SK-N-SH treated with all-trans-retinoic acid at 6 μM for 48 hours (cell line): ENCODE data around the gene DIP2C.

Source experiments
- ATAC-seq: fragments of 200-7000 bp; cut with Tn5 transposase; 3 replicates; pipeline ENCODE4 v1.9.1; 2020; ENCODE audit warnings: mild to moderate bottlenecking, moderate library complexity
- ARNTL ChIP-seq: fragments of 450-650 bp; formaldehyde crosslinking; IDR thresholded peaks from 2 replicates; pipeline ENCODE4 v1.5.0; 2020; ENCODE audit warnings: low read depth, mild to moderate bottlenecking, moderate library complexity, borderline replicate concordance
- BACH2 ChIP-seq: fragments of 250-450 bp; sonication (Bioruptor Pico); IDR thresholded peaks from 2 replicates; pipeline ENCODE4 v1.9.0; 2021; ENCODE audit warnings: mild to moderate bottlenecking, borderline replicate concordance
- CSDC2 ChIP-seq: fragments of 250-450 bp; sonication (Bioruptor Pico); IDR thresholded peaks from 2 replicates; pipeline ENCODE4 v1.5.0; 2020; ENCODE audit warnings: mild to moderate bottlenecking, moderate library complexity
- ESRRG ChIP-seq: fragments of 250-450 bp; sonication (Bioruptor Pico); IDR thresholded peaks from 2 replicates; pipeline ENCODE4 v1.6.1; 2021; ENCODE audit warnings: mild to moderate bottlenecking
- GLIS3 ChIP-seq: fragments of 250-450 bp; sonication (Bioruptor Pico); IDR thresholded peaks from 2 replicates; pipeline ENCODE4 v1.5.0; 2020; ENCODE audit warnings: mild to moderate bottlenecking, moderate library complexity
- ISL1 ChIP-seq: fragments of 250-450 bp; sonication (Bioruptor Pico); IDR thresholded peaks from 2 replicates; pipeline ENCODE4 v2.1.2; 2022; ENCODE audit warnings: mild to moderate bottlenecking, moderate library complexity
- PPARA ChIP-seq: fragments of 250-450 bp; sonication (Bioruptor Pico); IDR thresholded peaks from 2 replicates; pipeline ENCODE4 v1.5.0; 2020; ENCODE audit warnings: mild to moderate bottlenecking, borderline replicate concordance
- RARB ChIP-seq: fragments of 250-450 bp; sonication (Bioruptor Pico); IDR thresholded peaks from 2 replicates; pipeline ENCODE4 v1.8.0; 2021; ENCODE audit warnings: mild to moderate bottlenecking, moderate library complexity
- SNAI2 ChIP-seq: fragments of 250-450 bp; sonication (Bioruptor Pico); IDR thresholded peaks from 2 replicates; pipeline ENCODE4 v1.5.0; 2020; ENCODE audit warnings: mild to moderate bottlenecking, moderate library complexity
- TCF4 ChIP-seq: fragments of 250-450 bp; sonication (Bioruptor Pico); IDR thresholded peaks from 2 replicates; pipeline ENCODE4 v1.8.0; 2021; ENCODE audit warnings: mild to moderate bottlenecking, moderate library complexity, borderline replicate concordance
- TOX ChIP-seq: fragments of 250-450 bp; sonication (Bioruptor Pico); IDR thresholded peaks from 2 replicates; pipeline ENCODE4 v1.8.0; 2021; ENCODE audit warnings: mild to moderate bottlenecking, moderate library complexity, borderline replicate concordance
- ZC3H10 ChIP-seq: fragments of 250-450 bp; sonication (Bioruptor Pico); IDR thresholded peaks from 2 replicates; pipeline ENCODE4 v1.5.1; 2021; ENCODE audit warnings: mild to moderate bottlenecking, moderate library complexity
- ZFP3 ChIP-seq: fragments of 250-450 bp; sonication (Bioruptor Pico); IDR thresholded peaks from 2 replicates; pipeline ENCODE4 v1.5.0; 2020; ENCODE audit warnings: mild to moderate bottlenecking, moderate library complexity
- ZFP30 ChIP-seq: fragments of 450-650 bp; formaldehyde crosslinking; IDR thresholded peaks from 2 replicates; pipeline ENCODE4 v1.5.0; 2022; ENCODE audit warnings: mild to moderate bottlenecking, moderate library complexity
- ZNF565 ChIP-seq: fragments of 450-650 bp; formaldehyde crosslinking; conservative IDR thresholded peaks from 2 replicates; pipeline ENCODE4 v1.5.0; 2020; ENCODE audit warnings: low read depth, mild to moderate bottlenecking, moderate library complexity
- ZNF70 ChIP-seq: fragments of 450-650 bp; formaldehyde crosslinking; IDR thresholded peaks from 2 replicates; pipeline ENCODE4 v1.5.0; 2020; ENCODE audit warnings: mild to moderate bottlenecking, moderate library complexity
- ZNF8 ChIP-seq: fragments of 450-650 bp; formaldehyde crosslinking; IDR thresholded peaks from 2 replicates; pipeline ENCODE4 v1.5.0; 2020; ENCODE audit warnings: mild to moderate bottlenecking, moderate library complexity
- TF ChIP-seq, protein P1 (sequence below): fragments of 250-450 bp; sonication (Bioruptor Pico); IDR thresholded peaks from 2 replicates; pipeline ENCODE4 v1.8.0; 2021; ENCODE audit warnings: low read depth, mild to moderate bottlenecking, moderate library complexity, borderline replicate concordance
- TF ChIP-seq, protein P2 (sequence below): fragments of 250-450 bp; sonication (Bioruptor Pico); IDR thresholded peaks from 2 replicates; pipeline ENCODE4 v1.5.1; 2021; ENCODE audit warnings: mild to moderate bottlenecking, moderate library complexity
- TF ChIP-seq, protein P3 (sequence below): fragments of 250-450 bp; sonication (Bioruptor Pico); IDR thresholded peaks from 2 replicates; pipeline ENCODE4 v1.5.0; 2020; ENCODE audit warnings: mild to moderate bottlenecking, moderate library complexity
- TF ChIP-seq, protein P4 (sequence below): fragments of 250-450 bp; sonication (Bioruptor Pico); IDR thresholded peaks from 2 replicates; pipeline ENCODE4 v1.8.0; 2020; ENCODE audit warnings: mild to moderate bottlenecking, moderate library complexity, borderline replicate concordance
- TF ChIP-seq, protein P5 (sequence below): fragments of 250-450 bp; sonication (Bioruptor Pico); IDR thresholded peaks from 2 replicates; pipeline ENCODE4 v1.5.1; 2020; ENCODE audit warnings: low read depth, mild to moderate bottlenecking, moderate library complexity

DIP2C gene

DNA sequence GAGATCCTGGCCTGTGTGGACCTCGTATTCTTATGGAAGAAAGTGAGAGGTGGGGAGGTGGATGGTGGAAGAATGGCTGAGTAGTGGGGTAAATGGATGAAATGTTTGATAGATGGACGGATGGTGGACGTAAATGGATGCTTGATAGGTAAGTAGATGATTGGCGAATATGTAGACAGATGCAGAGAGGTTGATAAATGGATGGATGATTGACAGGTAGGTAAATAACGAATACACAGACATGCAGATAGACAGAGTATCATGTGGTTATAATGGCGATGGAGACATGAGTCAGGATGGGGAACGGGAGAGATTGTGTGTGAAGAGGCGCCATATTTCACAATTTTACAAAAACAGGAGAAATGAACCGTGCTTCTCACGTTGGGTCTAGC lies 219.5 kb downstream of the DIP2C start:
- ATAC-seq: no peak
- TF ChIP-seq SNAI2 (CRISPR knock-in tag): no peak
- TF ChIP-seq ZNF8 (CRISPR knock-in tag): no peak
- TF ChIP-seq, protein P1, sequence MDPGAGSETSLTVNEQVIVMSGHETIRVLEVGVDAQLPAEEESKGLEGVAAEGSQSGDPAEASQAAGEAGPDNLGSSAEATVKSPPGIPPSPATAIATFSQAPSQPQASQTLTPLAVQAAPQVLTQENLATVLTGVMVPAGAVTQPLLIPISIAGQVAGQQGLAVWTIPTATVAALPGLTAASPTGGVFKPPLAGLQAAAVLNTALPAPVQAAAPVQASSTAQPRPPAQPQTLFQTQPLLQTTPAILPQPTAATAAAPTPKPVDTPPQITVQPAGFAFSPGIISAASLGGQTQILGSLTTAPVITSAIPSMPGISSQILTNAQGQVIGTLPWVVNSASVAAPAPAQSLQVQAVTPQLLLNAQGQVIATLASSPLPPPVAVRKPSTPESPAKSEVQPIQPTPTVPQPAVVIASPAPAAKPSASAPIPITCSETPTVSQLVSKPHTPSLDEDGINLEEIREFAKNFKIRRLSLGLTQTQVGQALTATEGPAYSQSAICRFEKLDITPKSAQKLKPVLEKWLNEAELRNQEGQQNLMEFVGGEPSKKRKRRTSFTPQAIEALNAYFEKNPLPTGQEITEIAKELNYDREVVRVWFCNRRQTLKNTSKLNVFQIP (CRISPR knock-in tag): no peak
- no peak for TF ChIP-seq RARB
- no peak for TF ChIP-seq CSDC2 (CRISPR knock-in tag)
- TF ChIP-seq ZFP30: no peak
- no peak for TF ChIP-seq ZC3H10
- TF ChIP-seq, protein P2, sequence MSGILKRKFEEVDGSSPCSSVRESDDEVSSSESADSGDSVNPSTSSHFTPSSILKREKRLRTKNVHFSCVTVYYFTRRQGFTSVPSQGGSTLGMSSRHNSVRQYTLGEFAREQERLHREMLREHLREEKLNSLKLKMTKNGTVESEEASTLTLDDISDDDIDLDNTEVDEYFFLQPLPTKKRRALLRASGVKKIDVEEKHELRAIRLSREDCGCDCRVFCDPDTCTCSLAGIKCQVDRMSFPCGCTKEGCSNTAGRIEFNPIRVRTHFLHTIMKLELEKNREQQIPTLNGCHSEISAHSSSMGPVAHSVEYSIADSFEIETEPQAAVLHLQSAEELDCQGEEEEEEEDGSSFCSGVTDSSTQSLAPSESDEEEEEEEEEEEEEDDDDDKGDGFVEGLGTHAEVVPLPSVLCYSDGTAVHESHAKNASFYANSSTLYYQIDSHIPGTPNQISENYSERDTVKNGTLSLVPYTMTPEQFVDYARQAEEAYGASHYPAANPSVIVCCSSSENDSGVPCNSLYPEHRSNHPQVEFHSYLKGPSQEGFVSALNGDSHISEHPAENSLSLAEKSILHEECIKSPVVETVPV (CRISPR knock-in tag): no peak
- TF ChIP-seq ISL1 (CRISPR knock-in tag): no peak
- TF ChIP-seq, protein P3, sequence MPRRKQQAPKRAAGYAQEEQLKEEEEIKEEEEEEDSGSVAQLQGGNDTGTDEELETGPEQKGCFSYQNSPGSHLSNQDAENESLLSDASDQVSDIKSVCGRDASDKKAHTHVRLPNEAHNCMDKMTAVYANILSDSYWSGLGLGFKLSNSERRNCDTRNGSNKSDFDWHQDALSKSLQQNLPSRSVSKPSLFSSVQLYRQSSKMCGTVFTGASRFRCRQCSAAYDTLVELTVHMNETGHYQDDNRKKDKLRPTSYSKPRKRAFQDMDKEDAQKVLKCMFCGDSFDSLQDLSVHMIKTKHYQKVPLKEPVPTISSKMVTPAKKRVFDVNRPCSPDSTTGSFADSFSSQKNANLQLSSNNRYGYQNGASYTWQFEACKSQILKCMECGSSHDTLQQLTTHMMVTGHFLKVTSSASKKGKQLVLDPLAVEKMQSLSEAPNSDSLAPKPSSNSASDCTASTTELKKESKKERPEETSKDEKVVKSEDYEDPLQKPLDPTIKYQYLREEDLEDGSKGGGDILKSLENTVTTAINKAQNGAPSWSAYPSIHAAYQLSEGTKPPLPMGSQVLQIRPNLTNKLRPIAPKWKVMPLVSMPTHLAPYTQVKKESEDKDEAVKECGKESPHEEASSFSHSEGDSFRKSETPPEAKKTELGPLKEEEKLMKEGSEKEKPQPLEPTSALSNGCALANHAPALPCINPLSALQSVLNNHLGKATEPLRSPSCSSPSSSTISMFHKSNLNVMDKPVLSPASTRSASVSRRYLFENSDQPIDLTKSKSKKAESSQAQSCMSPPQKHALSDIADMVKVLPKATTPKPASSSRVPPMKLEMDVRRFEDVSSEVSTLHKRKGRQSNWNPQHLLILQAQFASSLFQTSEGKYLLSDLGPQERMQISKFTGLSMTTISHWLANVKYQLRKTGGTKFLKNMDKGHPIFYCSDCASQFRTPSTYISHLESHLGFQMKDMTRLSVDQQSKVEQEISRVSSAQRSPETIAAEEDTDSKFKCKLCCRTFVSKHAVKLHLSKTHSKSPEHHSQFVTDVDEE (CRISPR knock-in tag): no peak
- TF ChIP-seq, protein P4, sequence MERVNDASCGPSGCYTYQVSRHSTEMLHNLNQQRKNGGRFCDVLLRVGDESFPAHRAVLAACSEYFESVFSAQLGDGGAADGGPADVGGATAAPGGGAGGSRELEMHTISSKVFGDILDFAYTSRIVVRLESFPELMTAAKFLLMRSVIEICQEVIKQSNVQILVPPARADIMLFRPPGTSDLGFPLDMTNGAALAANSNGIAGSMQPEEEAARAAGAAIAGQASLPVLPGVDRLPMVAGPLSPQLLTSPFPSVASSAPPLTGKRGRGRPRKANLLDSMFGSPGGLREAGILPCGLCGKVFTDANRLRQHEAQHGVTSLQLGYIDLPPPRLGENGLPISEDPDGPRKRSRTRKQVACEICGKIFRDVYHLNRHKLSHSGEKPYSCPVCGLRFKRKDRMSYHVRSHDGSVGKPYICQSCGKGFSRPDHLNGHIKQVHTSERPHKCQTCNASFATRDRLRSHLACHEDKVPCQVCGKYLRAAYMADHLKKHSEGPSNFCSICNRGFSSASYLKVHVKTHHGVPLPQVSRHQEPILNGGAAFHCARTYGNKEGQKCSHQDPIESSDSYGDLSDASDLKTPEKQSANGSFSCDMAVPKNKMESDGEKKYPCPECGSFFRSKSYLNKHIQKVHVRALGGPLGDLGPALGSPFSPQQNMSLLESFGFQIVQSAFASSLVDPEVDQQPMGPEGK (CRISPR knock-in tag): no peak
- TF ChIP-seq TOX (CRISPR knock-in tag): no peak
- no peak for TF ChIP-seq ZFP3
- TF ChIP-seq BACH2: no peak
- TF ChIP-seq ZNF70 (CRISPR knock-in tag): no peak
- no peak for TF ChIP-seq PPARA
- TF ChIP-seq GLIS3 (CRISPR knock-in tag): no peak

DNA sequence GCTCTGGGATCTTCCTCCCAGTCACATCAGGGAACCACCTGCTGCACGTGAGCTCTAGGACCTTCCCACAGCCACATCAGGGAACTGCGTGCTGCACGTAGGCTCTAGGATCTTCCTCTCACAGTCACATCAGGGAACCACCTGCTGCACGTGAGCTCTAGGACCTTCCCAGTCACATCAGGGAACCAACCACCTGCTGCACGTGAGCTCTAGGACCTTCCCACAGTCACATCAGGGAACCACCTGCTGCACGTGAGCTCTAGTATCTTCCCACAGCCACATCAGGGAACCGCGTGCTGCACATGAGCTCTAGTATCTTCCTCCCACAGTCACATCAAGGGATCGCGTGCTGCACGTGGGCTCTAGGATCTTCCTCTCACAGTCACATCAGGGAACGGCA lies 229.7 kb downstream of the DIP2C start:
- ATAC-seq: no peak
- TF ChIP-seq ZNF565 (CRISPR knock-in tag): no peak
- TF ChIP-seq GLIS3 (CRISPR knock-in tag): no peak
- TF ChIP-seq ISL1 (CRISPR knock-in tag): no peak
- TF ChIP-seq SNAI2 (CRISPR knock-in tag): no peak
- TF ChIP-seq RARB: no peak
- TF ChIP-seq, protein P3 (CRISPR knock-in tag): no peak
- TF ChIP-seq, protein P5, sequence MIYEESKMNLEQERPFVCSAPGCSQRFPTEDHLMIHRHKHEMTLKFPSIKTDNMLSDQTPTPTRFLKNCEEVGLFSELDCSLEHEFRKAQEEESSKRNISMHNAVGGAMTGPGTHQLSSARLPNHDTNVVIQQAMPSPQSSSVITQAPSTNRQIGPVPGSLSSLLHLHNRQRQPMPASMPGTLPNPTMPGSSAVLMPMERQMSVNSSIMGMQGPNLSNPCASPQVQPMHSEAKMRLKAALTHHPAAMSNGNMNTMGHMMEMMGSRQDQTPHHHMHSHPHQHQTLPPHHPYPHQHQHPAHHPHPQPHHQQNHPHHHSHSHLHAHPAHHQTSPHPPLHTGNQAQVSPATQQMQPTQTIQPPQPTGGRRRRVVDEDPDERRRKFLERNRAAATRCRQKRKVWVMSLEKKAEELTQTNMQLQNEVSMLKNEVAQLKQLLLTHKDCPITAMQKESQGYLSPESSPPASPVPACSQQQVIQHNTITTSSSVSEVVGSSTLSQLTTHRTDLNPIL (CRISPR knock-in tag): no peak
- TF ChIP-seq, protein P2 (CRISPR knock-in tag): no peak
- TF ChIP-seq ARNTL (CRISPR knock-in tag): no peak
- no peak for TF ChIP-seq ZNF70 (CRISPR knock-in tag)
- no peak for TF ChIP-seq ZFP30
- no peak for TF ChIP-seq BACH2
- no peak for TF ChIP-seq ZFP3
- no peak for TF ChIP-seq TCF4 (CRISPR knock-in tag)
- no peak for TF ChIP-seq ZNF8 (CRISPR knock-in tag)
- TF ChIP-seq PPARA: no peak
- TF ChIP-seq ESRRG (CRISPR knock-in tag): no peak
- TF ChIP-seq, protein P4 (CRISPR knock-in tag): no peak
- no peak for TF ChIP-seq ZC3H10
